A673 (cell line): Measurements from ENCODE around the gene MVB12B. TPM values are rescaled to one million over a fixed set of nuclear protein-coding genes. Genes with fewer than 3 reads are reported as not detected.

Source experiments
- BruUV-seq: library from RNA; stranded (reverse); fragments of 400-500 nt; replicated peaks from 2 replicates; lab custom pipeline; 2021; lab: Mats Ljungman, UMichigan
- CTCF ChIA-PET: fragments of 300-600 bp; sonication (Branson Sonifier 250); formaldehyde crosslinking; loops from one replicate; lab custom pipeline; 2022; ENCODE audit warnings: antibody characterized with exemption; lab: Charles Lee
- POLR2A ChIA-PET: fragments of 300-600 bp; sonication (Branson Sonifier 250); formaldehyde crosslinking; loops from one replicate; lab custom pipeline; 2022; ENCODE audit warnings: antibody characterized with exemption; ENCODE audit not compliant: low non-redundant PET; lab: Charles Lee
- DNase-seq: peaks from one replicate; pipeline ENCODE4 v3.0.0-alpha.2; 2015; ENCODE audit warnings: low spot score
- H3K27ac ChIP-seq: fragments of 200-600 bp; sonication (generic); 2 replicates; pipeline ENCODE4 v1.5.1; 2016; ENCODE audit warnings: mixed run types, low read depth, mild to moderate bottlenecking, mixed read lengths, antibody characterized with exemption, low read length; ENCODE audit not compliant: poor library complexity, severe bottlenecking
- H3K27me3 ChIP-seq: fragments of 200-600 bp; sonication (generic); replicated peaks from 2 replicates; pipeline ENCODE4 v1.6.1; 2017; ENCODE audit warnings: mixed run types, low read depth, mild to moderate bottlenecking, mixed read lengths, antibody characterized with exemption, low read length; ENCODE audit not compliant: insufficient read depth, poor library complexity
- H3K36me3 ChIP-seq: fragments of 200-600 bp; sonication (generic); 2 replicates; pipeline ENCODE4 v1.6.1; 2016; ENCODE audit warnings: mixed run types, mild to moderate bottlenecking, mixed read lengths, antibody characterized with exemption, low read length; ENCODE audit not compliant: insufficient read depth, poor library complexity, severe bottlenecking
- H3K4me1 ChIP-seq: fragments of 200-600 bp; sonication (generic); 2 replicates; pipeline ENCODE4 v1.6.1; 2017; ENCODE audit warnings: mixed run types, mild to moderate bottlenecking, mixed read lengths, antibody characterized with exemption, low read length; ENCODE audit not compliant: insufficient read depth, poor library complexity, severe bottlenecking
- H3K4me3 ChIP-seq: fragments of 200-600 bp; sonication (generic); 2 replicates; pipeline ENCODE4 v1.5.1; 2016; ENCODE audit warnings: low read depth, mixed run types, mild to moderate bottlenecking, mixed read lengths, low read length; ENCODE audit not compliant: poor library complexity, severe bottlenecking
- H3K9me3 ChIP-seq: fragments of 200-600 bp; sonication (generic); 2 replicates; pipeline ENCODE4 v1.6.1; 2016; ENCODE audit warnings: mixed run types, low read depth, mild to moderate bottlenecking, mixed read lengths, antibody characterized with exemption, low read length; ENCODE audit not compliant: poor library complexity, severe bottlenecking
- CTCF ChIP-seq: fragments of 300-800, 200-600 bp; sonication (generic); conservative IDR thresholded peaks from 2 replicates; pipeline ENCODE4 v1.5.1; 2017; ENCODE audit warnings: low read depth, mild to moderate bottlenecking, antibody characterized with exemption, low read length, moderate library complexity, mixed read lengths
- EZH2 ChIP-seq: fragments of 200-600 bp; sonication (generic); IDR thresholded peaks from 2 replicates; pipeline ENCODE4 v1.6.1; 2017; ENCODE audit warnings: borderline replicate concordance, low read depth, mild to moderate bottlenecking, mixed read lengths, antibody characterized with exemption, low read length; ENCODE audit not compliant: poor library complexity, severe bottlenecking
- intact Hi-C: fragments of 100-400 bp; cut with micrococcal nuclease; formaldehyde crosslinking; loops from one replicate; pipeline ENCODE4 v1.10.0; 2022; ENCODE audit not compliant: unreplicated experiment
- total RNA-seq: library from RNA; stranded (reverse); gene quantifications from 2 replicates; pipeline ENCODE4 v1.2.3, GENCODE V29; 2021

Gene MVB12B
- total RNA-seq, 1 experiment from 2014 or later = 12.3 TPM

- Histone ChIP-seq H3K9me3 (no peaks in the 10 kb centered on the region), H3K27me3 (no peaks in the 10 kb centered on the region), H3K4me1 (peaks cover 14% of the 10 kb centered on the region), H3K27ac (no peak overlapping the region), H3K4me3 (no peak overlapping the region), H3K36me3 (no peaks in the 10 kb centered on the region)
- no TSS peak for BruUV-seq
- intact Hi-C loops = no loop called here
- ChIA-PET CTCF (no interaction called here), POLR2A (no interaction called here)
- DNase-seq = no peak
- TF ChIP-seq CTCF (no peak), EZH2 (no peak)
Observed at GRCh38 chr9:126435105-126435504, 108.5 kb downstream of the MVB12B start.

- intact Hi-C loops = no loop called here
- ChIA-PET CTCF (no interaction called here), POLR2A (no interaction called here)
- no peak for DNase-seq
- Histone ChIP-seq H3K27ac (no peak overlapping the region), H3K36me3 (no peaks in the 10 kb centered on the region), H3K4me1 (peaks cover 14% of the 10 kb centered on the region), H3K27me3 (no peaks in the 10 kb centered on the region), H3K4me3 (no peak overlapping the region), H3K9me3 (no peaks in the 10 kb centered on the region)
- no TSS peak for BruUV-seq
- TF ChIP-seq CTCF (no peak), EZH2 (no peak)
Observed at GRCh38 chr9:126435626-126436025, 109.0 kb downstream of the MVB12B start.

- CTCF ChIA-PET = no interaction called here
- H3K4me1 ChIP-seq = peaks cover 14% of the 10 kb centered on the region
Observed at GRCh38 chr9:126436545-126437267, 110.1 kb downstream of the MVB12B start.

More at GRCh38 chr9:126436545-126437267, 110.1 kb downstream of the MVB12B start:
- TF ChIP-seq EZH2 = no peak
- TF ChIP-seq CTCF = no peak
- no peaks in the 10 kb centered on the region for H3K9me3 ChIP-seq
- intact Hi-C loops = no loop called here
- no TSS peak for BruUV-seq
- POLR2A ChIA-PET = no interaction called here
- no peaks in the 10 kb centered on the region for H3K27me3 ChIP-seq
- no peak overlapping the region for H3K4me3 ChIP-seq
- no peaks in the 10 kb centered on the region for H3K36me3 ChIP-seq
- no peak overlapping the region for H3K27ac ChIP-seq
- no peak for DNase-seq
